Peyer's patch (tissue), 4 donors: ENCODE results near the gene RHEBL1.

Experiments
- CTCF ChIP-seq, 6 experiments: fragments of 450-650 bp in 4 of 6; fragments of 200-600 bp in 2 of 6; sonication (generic) in 1 of 6; IDR thresholded peaks; one replicate each; pipeline ENCODE4 v1.5.1; 2017 to 2019; ENCODE audit warnings: antibody characterized with exemption in 6 of 6, mild to moderate bottlenecking in 3 of 6, moderate library complexity in 1 of 6
- POLR2A ChIP-seq, 2 donors: fragments of 450-650 bp; IDR thresholded peaks; one replicate each; pipeline ENCODE4 v1.5.1; 2017; ENCODE audit warnings: antibody characterized with exemption in 2 of 2, mild to moderate bottlenecking in 2 of 2, moderate library complexity in 2 of 2

GRCh38 chr12:49058366-49059044, 11.3 kb downstream of the RHEBL1 start:
- TF ChIP-seq CTCF (IDR thresholded peaks at IDR 0.05) (no peak), POLR2A (IDR thresholded peaks at IDR 0.05) (no peak)
